Measurements from ENCODE around the gene CACNG7.

The CACNG7 gene

GRCh38 chr19:53957448-53958167, 48.5 kb downstream of the CACNG7 start:
- DNase-seq (ENCODE audit: low spot score) = no peak

DNA sequence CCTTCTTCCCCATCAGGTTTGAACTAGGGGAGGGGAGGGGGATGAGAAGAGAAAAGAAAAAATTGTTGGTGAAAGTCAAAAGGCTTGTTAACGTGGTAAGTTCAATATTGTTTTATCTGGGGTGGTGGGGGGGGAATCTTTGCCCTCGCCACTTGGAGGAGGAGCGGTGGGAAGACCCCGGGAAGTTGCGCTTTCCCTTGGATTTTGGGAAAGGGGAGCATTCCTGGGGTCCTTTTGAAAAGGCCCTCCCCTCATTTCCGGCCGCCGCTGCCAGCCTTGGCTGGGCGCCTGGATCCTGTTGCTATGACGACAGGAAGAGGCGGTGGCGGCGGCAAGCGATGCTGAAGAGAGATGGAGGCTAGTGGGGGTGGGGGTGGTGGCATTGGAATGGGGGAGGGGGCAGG, 49.1 kb downstream of the CACNG7 start:
- no peak for DNase-seq (ENCODE audit: low spot score)

DNA sequence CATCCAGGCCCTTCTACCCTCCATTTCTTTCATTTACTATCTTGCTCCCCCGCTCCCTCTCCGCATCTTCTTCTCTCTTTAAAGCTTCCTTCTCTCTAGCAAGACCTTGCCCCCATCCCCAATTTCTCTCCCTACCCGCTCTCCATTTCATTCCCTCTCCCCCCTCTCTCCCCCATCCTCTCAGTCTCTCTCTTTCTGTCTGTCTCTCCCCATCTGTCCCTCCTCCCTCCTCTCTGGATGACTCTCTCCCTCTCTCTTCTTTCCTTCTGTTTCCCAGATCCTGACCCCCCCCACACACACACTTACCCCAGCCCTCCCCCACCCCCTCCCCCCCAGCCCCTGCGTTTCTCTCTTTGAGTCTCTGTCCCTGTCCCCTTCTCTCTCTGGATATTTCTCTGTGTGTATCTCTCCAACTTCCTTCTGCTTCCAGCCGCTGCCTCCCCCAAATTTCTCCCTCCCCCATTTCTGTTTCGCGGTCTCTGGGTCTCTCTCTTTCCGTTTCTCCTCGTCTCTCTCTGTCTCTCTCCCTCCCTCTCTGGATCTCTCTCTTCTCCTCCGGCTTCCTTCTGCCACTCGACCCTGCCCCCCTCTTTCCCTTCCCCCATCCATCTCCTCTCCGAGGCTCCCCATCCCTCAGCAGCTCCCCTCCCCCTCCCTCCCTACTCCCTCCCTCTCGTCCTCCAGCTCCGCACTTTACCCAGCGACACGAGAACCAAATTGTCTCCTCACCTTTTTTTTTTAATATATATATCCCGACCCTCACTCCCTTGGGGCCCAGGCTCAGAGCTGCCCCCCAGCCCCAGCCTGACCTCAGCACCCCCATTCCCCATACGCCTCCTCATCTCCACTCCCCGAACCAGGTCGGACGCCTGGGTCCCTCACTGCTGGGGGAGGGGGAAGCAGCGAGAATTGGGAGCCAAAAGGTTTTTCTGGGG, 50.0 kb downstream of the CACNG7 start:
- no peak for DNase-seq (ENCODE audit: low spot score)

DNA sequence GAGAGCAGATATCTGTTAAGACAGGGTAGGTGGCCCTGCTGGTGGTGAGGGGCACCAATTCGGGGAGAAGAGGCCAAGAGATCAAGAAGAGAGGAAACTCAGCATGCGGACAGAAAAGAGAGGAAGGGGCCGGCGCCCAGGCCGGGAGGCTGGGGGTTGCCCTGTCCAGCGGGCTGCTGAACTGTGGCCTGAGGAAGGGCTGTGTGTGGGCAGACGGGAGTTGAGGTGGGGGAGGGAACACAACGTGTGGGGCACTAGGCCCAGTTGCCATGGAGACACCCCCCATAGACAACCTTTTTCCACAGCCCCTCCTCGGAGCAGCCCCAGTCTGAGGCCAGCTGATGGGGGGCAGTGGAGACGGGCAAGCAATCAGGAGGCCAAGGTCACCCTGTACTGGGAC, 51.1 kb downstream of the CACNG7 start:
- DNase-seq (ENCODE audit: low spot score) = no peak

DNA sequence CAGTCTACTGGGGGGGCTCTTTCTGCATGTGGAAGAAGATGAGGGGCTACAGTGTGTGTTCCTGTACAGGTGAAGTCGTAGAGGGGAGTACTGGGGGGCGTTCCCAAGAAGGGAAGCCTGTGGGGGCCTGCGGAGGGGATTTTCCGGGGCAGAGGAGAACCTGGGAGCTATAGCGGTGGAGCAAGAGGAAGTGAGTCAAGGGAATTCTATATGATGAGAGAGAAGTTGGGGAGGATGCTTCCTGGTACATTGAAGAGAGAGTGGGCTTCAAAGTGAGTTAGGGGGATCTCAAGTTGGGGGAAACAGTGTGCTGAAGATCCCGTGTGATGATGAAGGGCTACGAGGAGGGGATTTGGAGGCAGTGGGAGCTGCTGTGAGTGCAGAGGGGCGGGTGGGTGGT, 51.8 kb downstream of the CACNG7 start:
- DNase-seq (ENCODE audit: low spot score) = no peak

DNA sequence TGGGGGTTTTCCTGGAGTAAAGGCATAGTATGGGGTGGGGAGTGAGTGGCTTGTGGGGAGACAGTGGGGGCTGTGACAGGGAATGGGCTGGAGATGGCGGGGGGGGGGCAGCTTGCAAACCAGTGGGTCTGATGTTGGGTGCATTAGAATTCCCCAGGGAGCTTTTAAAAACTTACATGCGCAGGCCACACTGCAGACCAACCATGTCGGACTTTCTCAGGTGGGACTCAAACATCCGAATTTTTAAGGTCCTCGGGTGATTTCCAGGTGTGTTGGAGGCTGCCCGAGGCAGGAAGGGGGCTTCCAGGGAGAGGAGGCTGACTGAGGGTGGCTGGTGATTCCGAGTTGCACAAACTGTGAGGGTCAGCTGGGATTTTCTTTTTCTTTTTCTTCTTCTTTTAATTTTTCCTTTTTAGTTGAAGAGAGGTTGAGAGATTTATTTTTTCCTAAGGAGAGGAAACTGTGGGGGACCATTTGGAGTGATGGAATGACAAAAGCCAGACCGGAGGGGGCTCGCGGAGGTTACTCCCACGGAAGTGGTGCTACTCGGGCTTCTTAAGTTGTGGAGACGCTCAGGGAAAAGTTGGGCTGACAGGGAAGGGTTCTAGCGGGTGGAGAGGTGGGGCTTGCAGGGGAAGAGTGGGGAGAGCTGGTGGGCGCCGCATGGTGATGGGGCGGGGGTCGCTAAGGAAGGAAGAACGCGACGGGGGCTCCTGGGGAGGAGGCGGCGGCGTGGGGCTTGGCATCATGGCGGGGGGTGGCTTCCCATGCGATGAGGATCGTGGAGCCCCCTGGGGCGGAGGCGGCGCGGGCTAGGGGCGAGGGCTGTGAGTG, 52.7 kb downstream of the CACNG7 start:
- DNase-seq (ENCODE audit: low spot score) = no peak

DNA sequence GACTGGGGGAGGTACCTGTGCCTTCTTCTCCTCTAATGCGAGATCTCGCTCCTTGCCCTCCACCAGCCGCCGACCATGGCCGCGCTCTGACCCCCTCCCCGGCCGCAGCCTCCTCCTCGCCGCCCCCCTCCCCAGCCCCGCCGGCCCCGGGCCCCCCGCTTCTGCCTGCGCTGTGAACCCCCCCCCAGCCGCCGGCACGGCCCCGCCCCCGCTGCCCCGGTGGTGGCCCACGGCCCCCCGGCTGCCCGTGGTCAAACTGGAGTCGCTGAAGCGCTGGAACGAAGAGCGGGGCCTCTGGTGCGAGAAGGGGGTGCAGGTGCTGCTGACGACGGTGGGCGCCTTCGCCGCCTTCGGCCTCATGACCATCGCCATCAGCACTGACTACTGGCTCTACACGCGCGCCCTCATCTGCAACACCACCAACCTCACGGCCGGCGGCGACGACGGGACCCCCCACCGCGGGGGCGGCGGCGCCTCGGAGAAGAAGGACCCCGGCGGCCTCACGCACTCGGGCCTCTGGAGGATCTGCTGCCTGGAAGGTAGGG, 53.9 kb downstream of the CACNG7 start, which contains the start of gene CACNG8:
CACNG8 (plus strand) TSS at position 51 of the 545 bp plus-strand sequence.
- DNase-seq (ENCODE audit: low spot score) = no peak

DNA sequence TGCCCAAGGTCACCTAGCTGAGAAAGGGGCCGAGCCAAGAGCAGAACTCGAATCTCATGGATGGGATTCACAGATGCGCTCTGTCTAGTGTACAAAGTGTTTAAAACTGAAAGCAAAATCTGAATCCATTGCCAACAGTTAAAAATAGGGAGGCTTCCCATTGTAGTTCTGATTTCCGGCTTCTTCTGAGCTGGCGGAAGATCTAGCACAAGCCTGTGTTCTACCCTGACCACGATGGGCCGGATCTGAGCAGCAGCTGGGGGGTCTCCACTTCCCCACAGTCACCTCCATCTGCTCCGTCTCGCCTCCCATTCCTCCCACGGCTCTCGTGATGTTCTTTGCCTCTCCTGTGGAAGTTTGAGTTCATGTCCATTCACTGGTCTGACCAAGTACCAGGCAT, 56.0 kb downstream of the CACNG7 start:
- no peak for DNase-seq (ENCODE audit: low spot score)

- DNase-seq (ENCODE audit: low spot score) = no peak
These were observed 57.9 kb downstream of the CACNG7 start for GRCh38 chr19:53966931-53967330.

- no peak for DNase-seq (ENCODE audit: low spot score)
These were observed 60.3 kb downstream of the CACNG7 start for GRCh38 chr19:53969366-53969765.

GRCh38 chr19:53971673-53972072, 62.6 kb downstream of the CACNG7 start:
- DNase-seq (ENCODE audit: low spot score) = no peak

DNA sequence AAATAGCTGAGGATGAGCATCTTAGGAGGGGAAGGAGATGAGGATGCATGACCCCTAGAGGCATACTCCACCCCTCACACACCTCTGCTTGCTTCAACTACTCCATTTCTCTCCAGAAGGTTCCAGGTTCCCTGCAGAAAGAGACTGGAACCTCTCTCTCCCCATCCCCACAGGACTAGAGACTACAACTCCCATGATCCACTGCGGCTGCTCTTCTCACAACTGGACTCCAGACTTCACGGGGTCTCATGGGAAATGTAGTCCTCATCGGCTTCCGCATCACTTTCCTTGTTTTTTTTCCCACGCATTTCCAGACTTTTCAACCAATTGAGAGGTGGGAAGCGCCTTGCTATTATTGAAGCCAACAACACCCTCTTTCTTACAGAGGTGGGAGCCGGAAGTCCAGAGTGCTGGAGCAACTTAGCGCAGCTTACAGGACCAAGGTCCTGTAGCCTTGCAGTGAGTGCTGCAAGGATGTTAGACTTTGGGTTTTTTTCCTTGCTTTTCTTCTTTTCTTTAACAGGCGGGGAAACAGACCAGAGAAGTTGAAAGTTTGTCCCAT, 68.4 kb downstream of the CACNG7 start:
- DNase-seq (ENCODE audit: low spot score) = peak; percentile 90

GRCh38 chr19:53977991-53978731, 69.1 kb downstream of the CACNG7 start:
- DNase-seq (ENCODE audit: low spot score) = peak; percentile 87

GRCh38 chr19:53978975-53979801, 70.1 kb downstream of the CACNG7 start:
- DNase-seq (ENCODE audit: low spot score) = no peak

- no peak for DNase-seq (ENCODE audit: low spot score)
These were observed 71.7 kb downstream of the CACNG7 start for GRCh38 chr19:53980539-53981375.

DNA sequence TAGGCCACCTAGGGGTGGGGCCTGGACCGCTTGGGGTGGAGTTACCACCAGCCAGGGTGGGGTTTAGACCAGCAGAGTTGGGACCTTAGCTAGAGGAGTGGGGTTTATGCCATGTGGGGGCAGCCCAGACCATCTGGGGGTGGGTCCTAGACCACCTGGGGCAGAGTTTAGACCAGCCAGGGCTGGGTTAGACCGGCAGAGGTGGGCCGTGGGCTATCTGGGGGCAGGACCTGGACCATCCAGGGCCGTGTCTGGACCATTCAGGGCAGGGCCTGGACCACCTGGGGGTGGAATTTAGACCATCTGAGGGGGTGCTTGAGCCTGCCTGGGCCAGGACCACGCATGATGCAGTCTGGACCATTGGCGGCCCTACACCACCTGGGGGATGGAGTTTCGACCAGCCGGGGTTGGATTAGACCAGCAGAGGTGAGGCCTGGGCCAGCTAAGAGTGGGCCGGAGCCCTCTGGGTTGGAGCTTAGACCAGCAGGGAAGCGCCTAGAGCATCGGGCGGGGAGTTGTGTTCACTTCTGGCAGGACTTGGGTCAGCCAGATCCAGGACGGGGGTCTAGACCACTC, 72.4 kb downstream of the CACNG7 start:
- DNase-seq (ENCODE audit: low spot score) = no peak

DNA sequence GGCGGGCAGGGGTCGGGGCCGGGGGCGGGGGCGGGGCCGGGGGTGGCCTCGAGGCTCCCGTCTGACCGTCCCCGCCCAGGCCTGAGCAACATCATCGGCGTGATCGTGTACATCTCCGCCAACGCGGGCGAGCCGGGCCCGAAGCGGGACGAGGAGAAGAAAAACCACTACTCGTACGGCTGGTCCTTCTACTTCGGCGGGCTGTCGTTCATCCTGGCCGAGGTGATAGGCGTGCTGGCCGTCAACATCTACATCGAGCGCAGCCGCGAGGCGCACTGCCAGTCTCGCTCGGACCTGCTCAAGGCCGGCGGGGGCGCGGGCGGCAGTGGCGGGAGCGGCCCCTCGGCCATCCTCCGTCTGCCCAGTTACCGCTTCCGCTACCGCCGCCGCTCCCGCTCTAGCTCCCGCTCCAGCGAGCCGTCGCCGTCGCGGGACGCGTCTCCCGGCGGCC, 72.9 kb downstream of the CACNG7 start:
- DNase-seq (ENCODE audit: low spot score) = no peak

DNA sequence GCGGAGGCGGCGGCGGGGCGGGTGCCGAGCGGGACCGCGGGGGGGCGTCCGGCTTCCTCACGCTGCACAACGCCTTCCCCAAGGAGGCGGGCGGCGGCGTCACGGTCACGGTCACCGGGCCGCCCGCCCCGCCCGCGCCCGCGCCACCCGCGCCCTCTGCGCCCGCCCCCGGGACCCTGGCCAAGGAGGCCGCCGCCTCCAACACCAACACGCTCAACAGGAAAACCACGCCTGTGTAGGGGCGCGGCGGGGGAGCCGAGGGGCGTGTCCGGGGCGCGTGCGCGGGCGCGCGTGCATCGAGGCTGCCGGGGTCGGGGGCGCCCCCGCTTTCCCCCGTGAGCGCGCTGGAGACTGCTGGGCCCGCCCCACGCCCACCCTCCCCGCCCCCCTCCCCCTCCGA, 73.5 kb downstream of the CACNG7 start:
- peak; percentile 40 for DNase-seq (ENCODE audit: low spot score)

All from AG08395 (cell line).